ENCODE results near the gene HECW1.

- TF ChIP-seq JUN (IDR thresholded peaks at IDR 0.05; ENCODE audit: low read depth, low read length) (no peak), POU5F1 (IDR thresholded peaks at IDR 0.05; ENCODE audit: low read depth, low read length) (no peak), CREB1 (IDR thresholded peaks at IDR 0.05) (no peak), CTCF (IDR thresholded peaks at IDR 0.05; ENCODE audit: control extremely low read depth in 1 of 3, insufficient read depth in 1 of 3, low read depth in 1 of 3, low read length in 3 of 3) (no peak), CHD1 (IDR thresholded peaks at IDR 0.05; ENCODE audit: low read depth, low read length) (no peak), RFX5 (IDR thresholded peaks at IDR 0.05; ENCODE audit: borderline replicate concordance, low read depth, low read length) (no peak), GTF2F1 (IDR thresholded peaks at IDR 0.05; ENCODE audit: borderline replicate concordance, low read depth, low read length) (no peak), EGR1 (IDR thresholded peaks at IDR 0.05; ENCODE audit: borderline replicate concordance, low read depth, low read length) (no peak), YY1 (IDR thresholded peaks at IDR 0.05; ENCODE audit: low read depth, low read length) (no peak)
These were observed 424.3 kb downstream of the HECW1 start for GRCh38 chr7:43536773-43537172.

Data from H1 (cell line).